Breast epithelium (tissue), 3 donors: Measurements from ENCODE around the gene LIPA.

Experiments
- POLR2A ChIP-seq: fragments of 450-650 bp; IDR thresholded peaks from one replicate; pipeline ENCODE4 v1.6.1; 2016; ENCODE audit warnings: antibody characterized with exemption, mild to moderate bottlenecking, moderate library complexity
- POLR2AphosphoS5 ChIP-seq, 3 donors: sonication (generic); formaldehyde crosslinking; IDR thresholded peaks; one replicate each; pipeline ENCODE4 v1.6.1; 2017; ENCODE audit warnings: antibody characterized with exemption in 3 of 3
- TF ChIP-seq, protein P1 (sequence below), 3 donors: fragments of 450-650 bp; IDR thresholded peaks; one replicate each; pipeline ENCODE4 v1.5.1; 2016 to 2017; ENCODE audit warnings: antibody characterized with exemption in 3 of 3, mild to moderate bottlenecking in 3 of 3, moderate library complexity in 3 of 3

DNA sequence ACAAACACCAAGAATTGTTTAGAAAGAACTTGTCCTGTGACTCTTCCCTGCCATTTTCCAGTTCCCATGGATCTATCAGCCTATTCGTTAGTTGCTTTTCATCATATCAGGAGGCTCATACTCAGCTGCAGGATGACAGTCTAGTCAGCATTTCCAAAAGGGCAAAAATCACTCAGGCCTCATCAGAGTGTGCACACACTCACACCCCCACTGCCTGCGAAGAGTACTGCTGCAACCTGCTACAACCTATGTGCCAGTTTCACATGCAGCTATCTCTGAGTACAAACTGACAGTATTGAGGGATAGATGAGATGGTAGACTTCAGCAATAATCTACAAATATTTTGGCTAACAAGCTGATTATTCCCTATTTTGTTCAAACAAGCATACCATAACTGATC is 68.7 kb downstream of the LIPA start:
- no peak for TF ChIP-seq POLR2A
- TF ChIP-seq, protein P1, sequence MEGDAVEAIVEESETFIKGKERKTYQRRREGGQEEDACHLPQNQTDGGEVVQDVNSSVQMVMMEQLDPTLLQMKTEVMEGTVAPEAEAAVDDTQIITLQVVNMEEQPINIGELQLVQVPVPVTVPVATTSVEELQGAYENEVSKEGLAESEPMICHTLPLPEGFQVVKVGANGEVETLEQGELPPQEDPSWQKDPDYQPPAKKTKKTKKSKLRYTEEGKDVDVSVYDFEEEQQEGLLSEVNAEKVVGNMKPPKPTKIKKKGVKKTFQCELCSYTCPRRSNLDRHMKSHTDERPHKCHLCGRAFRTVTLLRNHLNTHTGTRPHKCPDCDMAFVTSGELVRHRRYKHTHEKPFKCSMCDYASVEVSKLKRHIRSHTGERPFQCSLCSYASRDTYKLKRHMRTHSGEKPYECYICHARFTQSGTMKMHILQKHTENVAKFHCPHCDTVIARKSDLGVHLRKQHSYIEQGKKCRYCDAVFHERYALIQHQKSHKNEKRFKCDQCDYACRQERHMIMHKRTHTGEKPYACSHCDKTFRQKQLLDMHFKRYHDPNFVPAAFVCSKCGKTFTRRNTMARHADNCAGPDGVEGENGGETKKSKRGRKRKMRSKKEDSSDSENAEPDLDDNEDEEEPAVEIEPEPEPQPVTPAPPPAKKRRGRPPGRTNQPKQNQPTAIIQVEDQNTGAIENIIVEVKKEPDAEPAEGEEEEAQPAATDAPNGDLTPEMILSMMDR (IDR thresholded peaks at IDR 0.05), result no peak
- no peak for TF ChIP-seq POLR2AphosphoS5 (IDR thresholded peaks at IDR 0.05)
